NCI-H1417 (cell line): ENCODE results near the gene RALGAPB.

Experiments used
- DNase-seq, 3 experiments: peaks; one replicate each; lab custom pipeline; 2025; lab: John Stamatoyannopoulos, UW

The RALGAPB gene

GRCh38 chr20:38548356-38549083, 75.9 kb downstream of the RALGAPB start:
- DNase-seq: no peak

- DNase-seq: no peak
Observed at GRCh38 chr20:38550274-38550673, 77.6 kb downstream of the RALGAPB start.

- no peak for DNase-seq
Observed at GRCh38 chr20:38551056-38551626, 78.5 kb downstream of the RALGAPB start.

GRCh38 chr20:38554986-38555385, 82.3 kb downstream of the RALGAPB start:
- DNase-seq: no peak

- DNase-seq: no peak
Observed at GRCh38 chr20:38555395-38555794, 82.8 kb downstream of the RALGAPB start.

DNA sequence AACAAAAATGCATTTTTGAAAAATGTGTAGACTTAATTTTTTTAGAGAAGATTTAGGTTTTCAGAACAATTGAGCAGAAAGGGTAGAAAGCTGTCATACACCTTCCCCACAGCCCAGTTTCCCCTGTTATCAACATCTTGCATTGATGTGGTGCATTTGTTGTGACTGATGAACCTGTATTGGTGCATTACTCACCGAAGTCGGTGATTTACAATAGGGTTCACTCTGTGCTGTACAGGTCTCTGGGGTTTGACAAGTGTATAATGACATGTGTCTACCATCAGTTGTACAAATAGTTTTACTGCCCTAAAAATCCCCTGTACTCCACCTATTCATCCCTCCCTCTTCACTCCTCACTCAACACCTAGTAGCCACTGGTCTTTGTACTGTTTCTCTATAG, 84.5 kb downstream of the RALGAPB start:
- DNase-seq: no peak

GRCh38 chr20:38558596-38559360, 86.1 kb downstream of the RALGAPB start:
- DNase-seq: no peak

DNA sequence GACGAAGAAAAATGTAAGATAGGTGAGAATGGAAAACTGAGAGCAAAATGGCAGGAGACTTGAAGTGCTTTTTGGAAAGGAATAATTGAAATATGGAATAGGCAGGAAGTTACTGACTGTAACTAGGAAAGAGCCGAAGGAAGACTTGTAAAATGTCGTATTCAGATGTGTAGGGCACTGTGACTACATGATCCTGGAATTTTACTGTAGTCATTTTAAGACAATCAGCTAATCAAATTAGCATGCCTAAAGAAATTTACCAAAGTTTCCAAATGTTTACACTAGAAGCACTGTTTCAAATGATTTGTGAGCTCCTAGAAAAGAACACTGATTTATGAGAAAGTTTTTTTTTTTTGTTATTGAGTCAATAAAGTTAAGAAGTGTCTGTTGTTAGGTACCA, 87.1 kb downstream of the RALGAPB start:
- DNase-seq: no peak

- no peak for DNase-seq
Observed at GRCh38 chr20:38563802-38564431, 91.3 kb downstream of the RALGAPB start.

GRCh38 chr20:38564680-38565079, 92.0 kb downstream of the RALGAPB start:
- no peak for DNase-seq

- no peak for DNase-seq
Observed at GRCh38 chr20:38566036-38566598, 93.5 kb downstream of the RALGAPB start.

- no peak for DNase-seq
Observed at GRCh38 chr20:38569747-38570525, 97.3 kb downstream of the RALGAPB start.

GRCh38 chr20:38573413-38573812, 100.8 kb downstream of the RALGAPB start:
- no peak for DNase-seq

GRCh38 chr20:38579219-38579910, 106.7 kb downstream of the RALGAPB start:
- DNase-seq: peak in 1 of 3 experiments; percentile 34

- DNase-seq: peak in 1 of 3 experiments; percentile 32
Observed at GRCh38 chr20:38579921-38580320, 107.3 kb downstream of the RALGAPB start.

DNA sequence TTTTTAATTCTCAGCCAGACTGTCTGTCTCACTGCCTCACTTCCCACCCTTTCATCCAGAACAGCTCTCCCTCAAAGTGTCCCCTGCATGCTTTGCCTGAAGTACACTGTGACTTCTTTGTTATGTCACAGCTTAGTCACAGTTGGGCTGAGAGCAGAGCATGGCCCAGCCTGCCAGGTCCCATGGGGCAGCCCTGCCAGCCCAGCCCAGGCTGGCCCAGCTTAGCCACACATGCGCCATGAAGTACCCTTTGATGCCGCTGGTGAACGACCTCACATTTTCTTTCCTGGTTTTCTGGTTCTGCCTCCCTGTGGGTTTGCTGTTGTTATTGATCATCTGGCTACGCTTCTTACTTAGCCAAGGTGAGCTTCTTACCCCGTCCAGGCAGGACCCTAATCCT, 108.4 kb downstream of the RALGAPB start, which contains the start of gene ADIG:
TSS of gene ADIG (plus strand) at position 185 of the 400 bp plus-strand sequence. CDS start at position 239, 54 bp downstream.
- peak in 1 of 3 experiments; percentile 86 for DNase-seq

DNA sequence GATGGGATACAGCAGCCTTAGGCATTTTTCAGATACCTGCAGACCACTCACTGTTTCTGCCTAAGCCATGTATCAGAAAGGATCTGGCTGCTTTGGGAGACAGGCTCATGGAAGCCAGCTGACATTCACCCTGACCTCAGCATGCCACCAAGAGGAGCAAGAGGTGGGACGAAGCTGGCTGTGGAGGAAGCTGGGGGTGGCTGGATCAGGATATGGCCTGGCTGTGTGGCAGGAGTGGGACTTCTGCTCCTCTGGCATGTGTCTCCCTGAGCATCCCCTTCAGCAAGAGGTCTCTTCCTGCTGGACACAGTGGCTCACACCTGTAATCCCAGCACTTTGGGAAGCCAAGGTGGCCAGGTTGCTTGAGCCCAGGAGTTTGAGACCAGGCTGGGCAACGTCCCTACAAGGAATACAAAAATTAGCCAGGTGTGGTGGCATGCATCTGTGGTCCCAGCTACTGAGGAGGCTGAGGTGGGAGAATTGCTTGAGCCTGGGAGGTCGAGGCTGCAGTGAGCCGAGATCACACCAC, 109.3 kb downstream of the RALGAPB start:
- no peak for DNase-seq

- no peak for DNase-seq
Observed at GRCh38 chr20:38583306-38583705, 110.7 kb downstream of the RALGAPB start.

GRCh38 chr20:38584099-38584763, 111.6 kb downstream of the RALGAPB start:
- no peak for DNase-seq
